GM18861 (cell line): Measurements from ENCODE around the gene CETN1.

Experiments
- ATAC-seq: cut with Tn5 transposase; IDR thresholded peaks from one replicate; pipeline ENCODE4 v1.9.1; 2021; ENCODE audit not compliant: unreplicated experiment

CETN1 gene

GRCh38 chr18:574865-575645, 5.1 kb upstream of the CETN1 start:
- ATAC-seq = no peak

GRCh38 chr18:576924-577323, 3.3 kb upstream of the CETN1 start:
- ATAC-seq = no peak

- no peak for ATAC-seq
Observed at GRCh38 chr18:577643-578375, 2.4 kb upstream of the CETN1 start.

GRCh38 chr18:579238-579637, 942 bp upstream of the CETN1 start:
- ATAC-seq = no peak

- no peak for ATAC-seq
Observed at GRCh38 chr18:581096-581495, 916 bp downstream of the CETN1 start.

GRCh38 chr18:582465-582864, 2.3 kb downstream of the CETN1 start:
- ATAC-seq = no peak

GRCh38 chr18:595068-595467, 14.9 kb downstream of the CETN1 start:
- no peak for ATAC-seq

GRCh38 chr18:595571-595970, 15.4 kb downstream of the CETN1 start:
- ATAC-seq = no peak

GRCh38 chr18:596288-596881, 16.2 kb downstream of the CETN1 start:
- ATAC-seq = no peak

- no peak for ATAC-seq
Observed at GRCh38 chr18:598124-598589, 18.0 kb downstream of the CETN1 start.

- no peak for ATAC-seq
Observed at GRCh38 chr18:600107-600506, 19.9 kb downstream of the CETN1 start.

- no peak for ATAC-seq
Observed at GRCh38 chr18:604771-605170, 24.6 kb downstream of the CETN1 start.

- no peak for ATAC-seq
Observed at GRCh38 chr18:607930-608329, 27.8 kb downstream of the CETN1 start.

GRCh38 chr18:610214-610928, 30.2 kb downstream of the CETN1 start:
- ATAC-seq = no peak

- no peak for ATAC-seq
Observed at GRCh38 chr18:612156-612555, 32.0 kb downstream of the CETN1 start.

GRCh38 chr18:614193-614592, 34.0 kb downstream of the CETN1 start:
- no peak for ATAC-seq

- no peak for ATAC-seq
Observed at GRCh38 chr18:615092-615521, 34.9 kb downstream of the CETN1 start.

- no peak for ATAC-seq
Observed at GRCh38 chr18:615773-616172, 35.6 kb downstream of the CETN1 start.

- no peak for ATAC-seq
Observed at GRCh38 chr18:616380-616995, 36.3 kb downstream of the CETN1 start.

- ATAC-seq = no peak
Observed at GRCh38 chr18:617970-618504, 37.9 kb downstream of the CETN1 start.

- no peak for ATAC-seq
Observed at GRCh38 chr18:618618-619017, 38.4 kb downstream of the CETN1 start.
